K562 (cell line): ENCODE results near the gene COG4. TPM values are rescaled to one million over a fixed set of nuclear protein-coding genes. Genes with fewer than 3 reads are reported as not detected.

Experiments
- ARID3B ChIP-seq: fragments of 250-450 bp; sonication (Bioruptor Pico); IDR thresholded peaks from 2 replicates; pipeline ENCODE4 v1.4.0; 2020; ENCODE audit warnings: borderline replicate concordance
- ARNT ChIP-seq, 2 experiments: fragments of 450-650 bp; IDR thresholded peaks; 2 replicates each; pipeline ENCODE4 v1.6.1; 2016; ENCODE audit warnings: mild to moderate bottlenecking in 1 of 2
- C11orf30 ChIP-seq: fragments of 450-650 bp; IDR thresholded peaks from 2 replicates; pipeline ENCODE4 v1.6.1; 2016; ENCODE audit warnings: low read depth, mild to moderate bottlenecking
- ETV1 ChIP-seq: fragments of 450-650 bp; conservative IDR thresholded peaks from 2 replicates; pipeline ENCODE4 v1.6.1; 2016; ENCODE audit warnings: missing genetic modification characterization, control low read depth, low read depth, missing compliant biosample characterization
- FOXA3 ChIP-seq, 2 experiments: fragments of 450-650 bp in 1 of 2; sonication (generic) in 1 of 2; formaldehyde crosslinking; IDR thresholded peaks in 1 of 2; conservative IDR thresholded peaks in 1 of 2; 2 replicates each; pipeline versions ENCODE4 v1.4.0 to v1.8.0; 2020 to 2022; ENCODE audit warnings: mild to moderate bottlenecking in 2 of 2, missing genetic modification reagents in 1 of 2
- GABPA ChIP-seq: fragments of 200-800 bp; sonication (Bioruptor generic); conservative IDR thresholded peaks from 2 replicates; pipeline ENCODE4 v1.6.1; 2016; ENCODE audit warnings: low read depth, missing genetic modification characterization, missing compliant biosample characterization
- HMGN3 ChIP-seq: IDR thresholded peaks from 2 replicates; pipeline ENCODE4 v1.6.1; 2011; ENCODE audit warnings: borderline replicate concordance, low read depth, mild to moderate bottlenecking, mixed read lengths, low read length; ENCODE audit not compliant: insufficient read length; ENCODE audit errors: extremely low read depth
- L3MBTL2 ChIP-seq: fragments of 450-650 bp; IDR thresholded peaks from 2 replicates; pipeline ENCODE4 v1.6.1; 2016; ENCODE audit warnings: mild to moderate bottlenecking, moderate library complexity
- MITF ChIP-seq: IDR thresholded peaks from 2 replicates; pipeline ENCODE4 v1.6.1; 2014; ENCODE audit warnings: antibody characterized with exemption
- MTF1 ChIP-seq: fragments of 250-450 bp; sonication (Bioruptor Pico); IDR thresholded peaks from 2 replicates; pipeline ENCODE4 v1.9.0; 2021; ENCODE audit warnings: moderate library complexity, mild to moderate bottlenecking, inconsistent platforms, borderline replicate concordance
- MXI1 ChIP-seq: IDR thresholded peaks from 2 replicates; pipeline ENCODE4 v1.6.1; 2011; ENCODE audit warnings: low read depth, mild to moderate bottlenecking, improper control_type of control experiment, low read length
- NFIC ChIP-seq: fragments of 450-650 bp; IDR thresholded peaks from 2 replicates; pipeline ENCODE4 v1.6.1; 2017; ENCODE audit warnings: mild to moderate bottlenecking, inconsistent platforms
- NUFIP1 ChIP-seq: fragments of 450-650 bp; IDR thresholded peaks from 2 replicates; pipeline ENCODE4 v1.6.1; 2018; ENCODE audit not compliant: partially characterized antibody
- PHF21A ChIP-seq: fragments of 450-650 bp; IDR thresholded peaks from 2 replicates; pipeline ENCODE4 v1.6.1; 2017; ENCODE audit warnings: low read depth, borderline replicate concordance
- PURB ChIP-seq: sonication (generic); formaldehyde crosslinking; IDR thresholded peaks from 2 replicates; pipeline ENCODE4 v1.9.0; 2021; ENCODE audit warnings: low read depth, mild to moderate bottlenecking, missing genetic modification reagents
- SIN3B ChIP-seq: fragments of 450-650 bp; IDR thresholded peaks from 2 replicates; pipeline ENCODE4 v1.6.1; 2017; ENCODE audit warnings: low read depth, mild to moderate bottlenecking, moderate library complexity
- SNRNP70 ChIP-seq: fragments of 200-400 bp; formaldehyde crosslinking; optimal IDR thresholded peaks from 2 replicates; pipeline ENCODE3; 2017; ENCODE audit warnings: low read depth, low read length
- TBL1XR1 ChIP-seq, 2 experiments: IDR thresholded peaks; 2 replicates each; pipeline ENCODE4 v1.6.1; 2012; ENCODE audit warnings: improper control_type of control experiment in 2 of 2, low read length in 2 of 2, mild to moderate bottlenecking in 1 of 2
- TEAD4 ChIP-seq, 2 experiments: sonication (generic) in 1 of 2; formaldehyde crosslinking in 1 of 2; IDR thresholded peaks; 2 replicates each; pipeline versions ENCODE4 v1.6.1 to v1.8.0; 2012 to 2022; ENCODE audit warnings: borderline replicate concordance in 1 of 2, inconsistent platforms in 1 of 2, low read length in 1 of 2, mild to moderate bottlenecking in 1 of 2, missing genetic modification reagents in 1 of 2
- TFAM ChIP-seq: fragments of 250-450 bp; sonication (Bioruptor Pico); conservative IDR thresholded peaks from 2 replicates; pipeline ENCODE4 v1.5.0; 2021; ENCODE audit warnings: mild to moderate bottlenecking, moderate library complexity
- THAP7 ChIP-seq: fragments of 250-450 bp; sonication (Bioruptor Pico); IDR thresholded peaks from 2 replicates; pipeline ENCODE4 v1.5.0; 2021
- USF2 ChIP-seq: sonication (generic); formaldehyde crosslinking; IDR thresholded peaks from 2 replicates; pipeline ENCODE4 v1.5.0; 2020; ENCODE audit warnings: missing genetic modification reagents
- ZNF133 ChIP-seq: fragments of 250-450 bp; sonication (Bioruptor Pico); IDR thresholded peaks from 2 replicates; pipeline ENCODE4 v1.4.0; 2020; ENCODE audit warnings: mild to moderate bottlenecking
- ZNF696 ChIP-seq: fragments of 250-450 bp; sonication (Bioruptor Pico); conservative IDR thresholded peaks from 2 replicates; pipeline ENCODE4 v1.4.0; 2020; ENCODE audit warnings: mild to moderate bottlenecking, moderate library complexity
- ZNF77 ChIP-seq: fragments of 250-450 bp; sonication (Bioruptor Pico); IDR thresholded peaks from 2 replicates; pipeline ENCODE4 v1.5.0; 2020
- polyA plus RNA-seq, 8 experiments: library from polyadenylated mRNA; depleted of rRNA in 4 of 8; stranded (reverse) in 5 of 8; unstranded in 3 of 8; fragments of >200 nt; fragmentation: Nextera tagmentation in 2 of 8; fragmentation: Illumina TruSeq in 1 of 8; extraction: Ambion mirVana in 2 of 8; extraction: Trizol in 1 of 8; gene quantifications; 2 replicates each; pipeline versions ENCODE4 v1.2.1 to v1.2.3, GENCODE V29; 2011 to 2014; ENCODE audit warnings: inconsistent platforms in 1 of 8, missing spikeins in 1 of 8
- total RNA-seq, 7 experiments: library from RNA; depleted of rRNA in 6 of 7; stranded (reverse); fragments of >200 nt in 6 of 7; fragmentation: Illumina TruSeq in 2 of 7; extraction: Trizol in 2 of 7; gene quantifications; 2 replicates each; pipeline versions ENCODE4 v1.2.1 to v1.2.3, GENCODE V29; 2011 to 2021; ENCODE audit warnings: low replicate concordance in 1 of 7

Gene COG4
- total and polyA plus RNA-seq, 9 of the 15 experiments (the other 6 are each of a cell fraction or from before 2014, with no cell fraction given) = 13.7 to 73.9 (median 44.2) TPM

- TF ChIP-seq GABPA = peak; percentile 91
- no peak for TF ChIP-seq USF2 (CRISPR knock-in tag)
- no peak for TF ChIP-seq TFAM (CRISPR knock-in tag)
- TF ChIP-seq TEAD4 (IDR thresholded peaks at IDR 0.05; ENCODE audit: low read length) = peak; percentile 24; the same call in 1 of the 2 replicates
- TF ChIP-seq TEAD4 (CRISPR knock-in tag; IDR thresholded peaks at IDR 0.05; ENCODE audit: borderline replicate concordance) = no peak
- TF ChIP-seq TBL1XR1 (IDR thresholded peaks at IDR 0.05; ENCODE audit: low read length in 2 of 2) = no peak
- TF ChIP-seq ZNF696 (CRISPR knock-in tag) = no peak
- TF ChIP-seq SNRNP70 = no peak
- TF ChIP-seq L3MBTL2 = peak; percentile 76
- 0 out of 4 replicates have a peak, but pooled peaks of 1 of the 2 experiments have one; percentile 37 for TF ChIP-seq FOXA3 (CRISPR knock-in tag; conservative IDR thresholded peaks at IDR 0.05 in 1 of 2, IDR thresholded peaks at IDR 0.05 in 1 of 2)
- no peak for TF ChIP-seq MTF1 (CRISPR knock-in tag)
- no peak for TF ChIP-seq ETV1 (tag)
- TF ChIP-seq THAP7 = no peak
- no peak for TF ChIP-seq ZNF77 (CRISPR knock-in tag)
- peak; percentile 22; the same call in 1 of the 2 replicates for TF ChIP-seq NFIC
- no peak for TF ChIP-seq PHF21A
- no peak for TF ChIP-seq MXI1
- TF ChIP-seq C11orf30 = no peak
- TF ChIP-seq SIN3B = no peak
- no peak for TF ChIP-seq PURB (CRISPR knock-in tag)
- TF ChIP-seq HMGN3 = no peak
- no peak for TF ChIP-seq ARID3B (CRISPR knock-in tag)
- no peak for TF ChIP-seq MITF
- TF ChIP-seq ZNF133 (CRISPR knock-in tag) = no peak
- no peak; a peak in 1 of 4 replicates for TF ChIP-seq ARNT (IDR thresholded peaks at IDR 0.05)
- TF ChIP-seq NUFIP1 = no peak
Observed at GRCh38 chr16:70523743-70524398, 517 bp upstream of the COG4 start, which contains the start of gene SF3B3 (continued).
